Large intestine (tissue), 3 donors: ENCODE measurements around the gene GNLY. TPM values are rescaled to one million over a fixed set of nuclear protein-coding genes. Genes with fewer than 3 reads are reported as not detected.
"Not testable (repeated sequence)": the region's sequence is repeated elsewhere in the genome, so short reads cannot be mapped to it uniquely, and the experiment has no call there.

Experiments
- DNase-seq, 2 donors: peaks; one replicate each; pipeline versions ENCODE4 v3.0.0 to v3.0.0-alpha.2; 2013
- H3K27ac ChIP-seq: one replicate; pipeline ENCODE4 v1.5.1; 2013; ENCODE audit warnings: low read length
- H3K27me3 ChIP-seq: 2 replicates; pipeline ENCODE4 v1.6.1; 2013; ENCODE audit warnings: low read length; ENCODE audit not compliant: control insufficient read depth, insufficient read depth
- H3K36me3 ChIP-seq: 2 replicates; pipeline ENCODE4 v1.6.1; 2013; ENCODE audit warnings: low read length; ENCODE audit not compliant: control insufficient read depth, insufficient read depth
- H3K4me1 ChIP-seq: one replicate; pipeline ENCODE4 v1.6.1; 2013; ENCODE audit warnings: low read length; ENCODE audit not compliant: control insufficient read depth, insufficient read depth
- H3K4me3 ChIP-seq: one replicate; pipeline ENCODE4 v1.5.1; 2013; ENCODE audit warnings: low read length
- H3K9me3 ChIP-seq: one replicate; pipeline ENCODE4 v1.6.1; 2013; ENCODE audit warnings: mild to moderate bottlenecking, low read depth, low read length, moderate library complexity; ENCODE audit not compliant: control insufficient read depth
- WGBS: methylation state at CpG from one replicate; pipeline ENCODE4 v1.1.5; 2013; ENCODE audit warnings: low lambda C conversion rate; ENCODE audit not compliant: insufficient coverage; 5-methylcytosine and 5-hydroxymethylcytosine counted together
- polyA plus RNA-seq: library from polyadenylated mRNA; unstranded; fragments of 120-200 nt; gene quantifications from one replicate; pipeline ENCODE4 v1.2.1, GENCODE V29; 2013

The GNLY gene
- polyA plus RNA-seq, 1 donor = 13.1 TPM

GRCh38 chr2:85653996-85654395, 40.2 kb upstream of the GNLY start:
- H3K9me3 ChIP-seq = no peaks in the 10 kb centered on the region
- no peaks in the 10 kb centered on the region for H3K4me1 ChIP-seq
- no peak for DNase-seq
- no peak overlapping the region for H3K4me3 ChIP-seq
- H3K27me3 ChIP-seq = no peaks in the 10 kb centered on the region
- H3K36me3 ChIP-seq = peaks cover 35% of the 10 kb centered on the region
- no CpG with 5 or more reads among the region's 3 CpGs for WGBS
- no peak overlapping the region for H3K27ac ChIP-seq

GRCh38 chr2:85655961-85656417, 38.2 kb upstream of the GNLY start:
- no peak overlapping the region for H3K4me3 ChIP-seq
- H3K36me3 ChIP-seq = peaks cover 25% of the 10 kb centered on the region
- no peaks in the 10 kb centered on the region for H3K9me3 ChIP-seq
- H3K4me1 ChIP-seq = no peaks in the 10 kb centered on the region
- WGBS = 100% methylated on average over 1 of the region's 7 CpGs
- no peak overlapping the region for H3K27ac ChIP-seq
- DNase-seq = no peak
- H3K27me3 ChIP-seq = no peaks in the 10 kb centered on the region

- no peak overlapping the region for H3K4me3 ChIP-seq
- H3K4me1 ChIP-seq = no peaks in the 10 kb centered on the region
- H3K27me3 ChIP-seq = no peaks in the 10 kb centered on the region
- H3K9me3 ChIP-seq = no peaks in the 10 kb centered on the region
- DNase-seq = no peak
- peaks cover 20% of the 10 kb centered on the region for H3K36me3 ChIP-seq
- no CpG with 5 or more reads among the region's 3 CpGs for WGBS
- no peak overlapping the region for H3K27ac ChIP-seq
Observed at GRCh38 chr2:85656468-85656867, 37.7 kb upstream of the GNLY start.

- H3K9me3 ChIP-seq = not testable (repeated sequence)
- 100% methylated on average over 1 of the region's 4 CpGs for WGBS
Observed at GRCh38 chr2:85657399-85657798, 36.8 kb upstream of the GNLY start.

GRCh38 chr2:85659324-85659981, 34.7 kb upstream of the GNLY start:
- no peaks in the 10 kb centered on the region for H3K9me3 ChIP-seq
- H3K27me3 ChIP-seq = no peaks in the 10 kb centered on the region
- no peak overlapping the region for H3K27ac ChIP-seq
- DNase-seq = no peak
- no peaks in the 10 kb centered on the region for H3K4me1 ChIP-seq
- H3K36me3 ChIP-seq = peaks cover 8% of the 10 kb centered on the region
- no CpG with 5 or more reads among the region's 13 CpGs for WGBS
- no peak overlapping the region for H3K4me3 ChIP-seq

More at GRCh38 chr2:85657399-85657798, 36.8 kb upstream of the GNLY start:
- H3K4me1 ChIP-seq, H3K4me3 ChIP-seq, DNase-seq, H3K27me3 ChIP-seq, H3K27ac ChIP-seq: not testable (repeated sequence)
- peaks cover 14% of the 10 kb centered on the region for H3K36me3 ChIP-seq

- not testable (repeated sequence) for H3K4me1 ChIP-seq, H3K9me3 ChIP-seq, H3K36me3 ChIP-seq, DNase-seq, H3K27ac ChIP-seq, H3K4me3 ChIP-seq, H3K27me3 ChIP-seq
- no CpG with 5 or more reads among the region's 11 CpGs for WGBS
Observed at GRCh38 chr2:85660301-85660700, 33.9 kb upstream of the GNLY start.

GRCh38 chr2:85660725-85661124, 33.4 kb upstream of the GNLY start:
- H3K4me3 ChIP-seq = no peak overlapping the region
- H3K9me3 ChIP-seq = no peaks in the 10 kb centered on the region
- H3K4me1 ChIP-seq = no peaks in the 10 kb centered on the region
- H3K36me3 ChIP-seq = peaks cover 8% of the 10 kb centered on the region
- no peaks in the 10 kb centered on the region for H3K27me3 ChIP-seq
- no CpG with 5 or more reads among the region's 7 CpGs for WGBS
- no peak for DNase-seq
- no peak overlapping the region for H3K27ac ChIP-seq

GRCh38 chr2:85661139-85661858, 32.9 kb upstream of the GNLY start:
- WGBS = 80% methylated on average over 1 of the region's 14 CpGs
- no peaks in the 10 kb centered on the region for H3K4me1 ChIP-seq
- no peaks in the 10 kb centered on the region for H3K9me3 ChIP-seq
- peaks cover 5% of the 10 kb centered on the region for H3K36me3 ChIP-seq
- H3K27me3 ChIP-seq = no peaks in the 10 kb centered on the region
- no peak overlapping the region for H3K4me3 ChIP-seq
- no peak overlapping the region for H3K27ac ChIP-seq
- no peak for DNase-seq

GRCh38 chr2:85662899-85663593, 31.1 kb upstream of the GNLY start:
- no peak for DNase-seq
- WGBS = no CpG with 5 or more reads among the region's 10 CpGs
- H3K27ac ChIP-seq = no peak overlapping the region
- no peak overlapping the region for H3K4me3 ChIP-seq
- no peaks in the 10 kb centered on the region for H3K4me1 ChIP-seq
- H3K36me3 ChIP-seq = peaks cover 5% of the 10 kb centered on the region
- no peaks in the 10 kb centered on the region for H3K9me3 ChIP-seq
- no peaks in the 10 kb centered on the region for H3K27me3 ChIP-seq

GRCh38 chr2:85663594-85664565, 30.3 kb upstream of the GNLY start:
- Histone ChIP-seq H3K4me1 (no peaks in the 10 kb centered on the region), H3K9me3 (no peaks in the 10 kb centered on the region), H3K4me3 (no peak overlapping the region), H3K27ac (no peak overlapping the region), H3K27me3 (no peaks in the 10 kb centered on the region), H3K36me3 (peaks cover 5% of the 10 kb centered on the region)
- 80% methylated on average over 1 of the region's 23 CpGs for WGBS
- DNase-seq = no peak
